ENCODE results near the gene AAK1. TPM values are rescaled to one million over a fixed set of nuclear protein-coding genes. Genes with fewer than 3 reads are reported as not detected.
A peak's percentile ranks its signal among the peaks of the same experiment; 100 is the strongest.

Gene AAK1
- total RNA-seq, 2 donors from 2014 or later, result 44.6 to 60.0 TPM

GRCh38 chr2:69646714-69647113, 3.2 kb upstream of the AAK1 start:
- Histone ChIP-seq H3K36me3 (replicated peaks in 1 of 2; ENCODE audit: insufficient read depth in 1 of 2, low read depth in 2 of 2) (no peaks in the 10 kb centered on the region), H3K27me3 (no peaks in the 10 kb centered on the region), H3K4me1 (peaks cover 24% of the 10 kb centered on the region), H3K27ac (no peak overlapping the region), H3K4me3 (no peak overlapping the region), H3K9me3 (no peaks in the 10 kb centered on the region)
- ATAC-seq, result no peak
- intact Hi-C loops (cut with DNase I), result no loop called here
- TF ChIP-seq POLR2A (IDR thresholded peaks at IDR 0.05) (no peak), CTCF (IDR thresholded peaks at IDR 0.05) (no peak)
- DNase-seq, result no peak
- 33 to 100% methylated on average over 1 of the region's 1 CpG for WGBS, 2 donors

GRCh38 chr2:69645921-69646320, 2.4 kb upstream of the AAK1 start:
- 15 to 29% methylated on average over 2 of the region's 2 CpGs for WGBS, 2 donors

GRCh38 chr2:69645031-69645431, 1.5 kb upstream of the AAK1 start:
- no peak for DNase-seq
- Histone ChIP-seq H3K27me3 (no peaks in the 10 kb centered on the region), H3K4me1 (peaks cover 36% of the 10 kb centered on the region), H3K36me3 (replicated peaks in 1 of 2; ENCODE audit: insufficient read depth in 1 of 2, low read depth in 2 of 2) (no peaks in the 10 kb centered on the region), H3K4me3 (peak overlapping the region in 1 of 2 donors; percentile 84), H3K27ac (peak overlapping the region; percentile 19 to 98 (median 94)), H3K9me3 (no peaks in the 10 kb centered on the region)
- intact Hi-C loops (cut with DNase I), result no loop called here
- WGBS, 2 donors, result 6 to 9% methylated on average over 7 of the region's 7 CpGs
- no peak for ATAC-seq
- TF ChIP-seq CTCF (IDR thresholded peaks at IDR 0.05) (no peak), POLR2A (IDR thresholded peaks at IDR 0.05) (no peak)

More at GRCh38 chr2:69645921-69646320, 2.4 kb upstream of the AAK1 start:
- peak overlapping the region in 1 of 4 donors; percentile 91 for H3K27ac ChIP-seq
- no peak for TF ChIP-seq POLR2A (IDR thresholded peaks at IDR 0.05)
- intact Hi-C loops (cut with DNase I), result no loop called here
- DNase-seq (no peak), ATAC-seq (no peak)
- H3K36me3 ChIP-seq (replicated peaks in 1 of 2; ENCODE audit: insufficient read depth in 1 of 2, low read depth in 2 of 2), result no peaks in the 10 kb centered on the region
- H3K9me3 ChIP-seq, result no peaks in the 10 kb centered on the region
- peaks cover 32% of the 10 kb centered on the region for H3K4me1 ChIP-seq
- H3K4me3 ChIP-seq, result no peak overlapping the region
- no peaks in the 10 kb centered on the region for H3K27me3 ChIP-seq

- no peaks in the 10 kb centered on the region for H3K27me3 ChIP-seq
- peaks cover 37% of the 10 kb centered on the region for H3K4me1 ChIP-seq
- H3K36me3 ChIP-seq (replicated peaks in 1 of 2; ENCODE audit: insufficient read depth in 1 of 2, low read depth in 2 of 2), result no peaks in the 10 kb centered on the region
- ATAC-seq (no peak), DNase-seq (no peak)
- 0 to 1% methylated on average over 15 of the region's 15 CpGs for WGBS, 2 donors
- TF ChIP-seq CTCF (IDR thresholded peaks at IDR 0.05) (no peak), POLR2A (IDR thresholded peaks at IDR 0.05) (no peak)
- peak overlapping the region; percentile 91 to 98 (median 96) for H3K27ac ChIP-seq
- no peaks in the 10 kb centered on the region for H3K9me3 ChIP-seq
- H3K4me3 ChIP-seq, result peak overlapping the region; percentile 27 to 84
- intact Hi-C loops (cut with DNase I), result loop anchor here (5.0 kb wide), 1 partner anchor 68 kb away; no protein-coding TSS in a partner anchor
These were observed 1.0 kb upstream of the AAK1 start for GRCh38 chr2:69644506-69644979.

- peak overlapping the region; percentile 74 to 84 for H3K4me3 ChIP-seq
- no peak for TF ChIP-seq CTCF (IDR thresholded peaks at IDR 0.05)
- peak in 2 of 3 donors; percentile 59 to 75 for TF ChIP-seq POLR2A (IDR thresholded peaks at IDR 0.05)
These were observed 584 bp downstream of the AAK1 start for GRCh38 chr2:69642709-69643601.

More at GRCh38 chr2:69642709-69643601, 584 bp downstream of the AAK1 start:
- no peaks in the 10 kb centered on the region for H3K9me3 ChIP-seq
- intact Hi-C loops (cut with DNase I), result loop anchor here (5.0 kb wide), 1 partner anchor 69 kb away; no protein-coding TSS in a partner anchor
- peak overlapping the region; percentile 91 to 98 (median 96) for H3K27ac ChIP-seq
- 0% methylated on average over 39 to 58 of the region's 58 CpGs for WGBS, 2 donors
- DNase-seq (peak; percentile 46 to 76 (median 59)), ATAC-seq (peak; percentile 28)
- H3K4me1 ChIP-seq, result peaks cover 42% of the 10 kb centered on the region
- no peaks in the 10 kb centered on the region for H3K36me3 ChIP-seq (replicated peaks in 1 of 2; ENCODE audit: insufficient read depth in 1 of 2, low read depth in 2 of 2)
- H3K27me3 ChIP-seq, result no peaks in the 10 kb centered on the region

Data from body of pancreas (tissue), 4 donors.